HG03066 (cell line): ENCODE data around the gene GLT6D1.

Experiments used
- ATAC-seq: cut with Tn5 transposase; IDR thresholded peaks from one replicate; pipeline ENCODE4 v1.9.1; 2021; ENCODE audit warnings: low read depth; ENCODE audit not compliant: unreplicated experiment

Gene GLT6D1

DNA sequence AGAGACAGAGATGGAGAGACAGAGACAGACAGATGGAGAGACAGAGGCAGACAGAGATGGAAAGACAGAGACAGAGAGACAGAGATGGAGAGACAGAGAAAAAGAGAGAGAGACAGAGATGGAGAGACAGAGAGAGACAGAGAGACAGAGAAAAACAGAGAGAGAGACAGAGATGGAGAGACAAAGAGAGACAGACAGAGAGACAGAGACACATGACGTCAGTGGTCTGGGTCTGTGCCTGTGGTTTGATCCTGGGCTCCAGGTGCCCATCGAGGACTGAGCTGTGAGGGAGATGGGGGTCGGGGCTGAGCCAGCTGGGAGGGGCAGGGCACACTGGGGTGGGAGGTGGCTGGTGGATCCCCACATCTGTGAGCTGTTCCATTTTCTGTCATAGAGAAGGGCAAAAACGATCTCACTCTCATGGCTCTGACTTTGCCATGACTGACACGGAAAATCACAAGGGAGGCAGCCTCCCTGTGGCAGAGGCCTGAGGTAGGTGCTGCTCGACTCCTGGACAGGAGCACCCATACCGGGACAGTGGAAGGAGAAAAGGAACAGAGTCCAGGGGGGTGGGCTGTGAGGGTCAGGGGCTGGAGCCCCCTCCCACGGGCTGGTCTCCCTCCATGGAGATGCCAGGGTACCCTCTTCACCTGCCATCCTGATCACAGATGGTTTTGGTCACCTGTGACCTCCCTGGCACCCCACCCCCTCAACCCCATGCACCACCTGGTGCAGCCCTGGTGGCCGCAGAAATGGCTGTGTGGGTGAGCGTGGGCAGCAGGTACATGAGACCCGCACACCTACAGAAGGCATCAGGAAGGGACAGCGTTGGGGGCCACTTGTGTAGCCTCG is 28.8 kb downstream of the GLT6D1 start:
- no peak for ATAC-seq

- ATAC-seq = no peak
These were observed 29.9 kb downstream of the GLT6D1 start for GRCh38 chr9:135609366-135609955.

GRCh38 chr9:135608999-135609317 is 30.4 kb downstream of the GLT6D1 start:
- no peak for ATAC-seq

DNA sequence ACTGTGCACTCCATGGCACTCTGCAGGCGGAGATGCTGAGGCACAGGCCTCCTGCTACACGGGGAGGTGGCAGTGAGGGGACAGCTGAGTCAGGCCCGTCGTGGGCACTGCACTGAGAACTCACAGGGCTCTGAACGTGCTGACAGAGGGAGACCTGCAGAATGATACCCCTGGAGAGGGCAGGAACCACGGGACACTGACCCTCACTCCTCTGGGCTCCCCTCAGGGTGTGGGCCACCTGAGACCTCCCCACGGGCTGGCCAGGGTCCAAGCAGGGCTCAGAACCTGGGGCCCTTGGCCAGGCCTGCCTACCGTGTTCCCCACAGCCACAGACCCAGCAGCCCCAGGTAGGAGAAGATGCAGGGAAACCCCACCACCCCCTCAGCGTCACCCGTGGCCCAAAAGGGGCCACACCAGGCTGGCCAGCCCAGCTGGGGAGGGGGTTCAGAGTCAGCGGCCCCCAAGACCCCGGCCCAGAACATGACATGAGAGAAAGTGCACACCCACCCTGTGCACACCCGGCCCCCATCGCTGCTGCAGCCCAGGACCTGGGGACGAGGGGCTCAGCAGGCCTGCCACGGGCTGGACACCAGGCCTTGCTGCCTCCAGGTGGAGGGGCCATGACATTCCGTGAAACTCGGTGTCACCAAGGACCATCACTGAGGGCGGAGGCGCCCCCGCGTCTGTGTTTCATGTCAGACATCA is 30.9 kb downstream of the GLT6D1 start:
- no peak for ATAC-seq

GRCh38 chr9:135607401-135608293 is 31.7 kb downstream of the GLT6D1 start:
- ATAC-seq = no peak

GRCh38 chr9:135606885-135607259 is 32.5 kb downstream of the GLT6D1 start:
- no peak for ATAC-seq

DNA sequence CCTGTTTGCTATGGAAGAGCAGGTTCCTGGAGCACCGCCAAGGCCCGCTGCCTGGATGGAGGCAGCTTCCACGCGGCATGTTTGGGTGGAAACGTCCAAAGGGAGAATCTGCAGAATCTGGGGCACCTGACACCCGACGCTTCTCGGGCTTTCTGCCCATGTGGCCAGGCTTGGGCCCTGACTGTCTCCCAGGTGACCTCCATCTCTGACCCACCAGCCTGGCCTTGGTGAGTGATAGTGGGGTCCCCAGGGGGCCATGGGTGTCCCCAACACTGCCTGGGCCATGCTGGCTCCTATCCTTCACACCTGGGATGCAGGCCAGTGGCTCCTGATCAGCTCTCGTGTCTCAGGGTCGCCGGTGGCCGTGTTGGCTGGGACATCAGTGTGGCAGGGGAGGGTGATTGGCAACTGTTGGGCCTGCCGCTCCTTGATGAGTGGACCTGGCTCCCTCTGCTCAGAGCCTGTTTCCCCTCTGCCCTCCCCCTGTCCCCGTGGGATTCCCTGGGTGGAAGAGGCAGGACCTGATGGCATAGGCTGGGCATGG is 34.0 kb downstream of the GLT6D1 start:
- no peak for ATAC-seq

DNA sequence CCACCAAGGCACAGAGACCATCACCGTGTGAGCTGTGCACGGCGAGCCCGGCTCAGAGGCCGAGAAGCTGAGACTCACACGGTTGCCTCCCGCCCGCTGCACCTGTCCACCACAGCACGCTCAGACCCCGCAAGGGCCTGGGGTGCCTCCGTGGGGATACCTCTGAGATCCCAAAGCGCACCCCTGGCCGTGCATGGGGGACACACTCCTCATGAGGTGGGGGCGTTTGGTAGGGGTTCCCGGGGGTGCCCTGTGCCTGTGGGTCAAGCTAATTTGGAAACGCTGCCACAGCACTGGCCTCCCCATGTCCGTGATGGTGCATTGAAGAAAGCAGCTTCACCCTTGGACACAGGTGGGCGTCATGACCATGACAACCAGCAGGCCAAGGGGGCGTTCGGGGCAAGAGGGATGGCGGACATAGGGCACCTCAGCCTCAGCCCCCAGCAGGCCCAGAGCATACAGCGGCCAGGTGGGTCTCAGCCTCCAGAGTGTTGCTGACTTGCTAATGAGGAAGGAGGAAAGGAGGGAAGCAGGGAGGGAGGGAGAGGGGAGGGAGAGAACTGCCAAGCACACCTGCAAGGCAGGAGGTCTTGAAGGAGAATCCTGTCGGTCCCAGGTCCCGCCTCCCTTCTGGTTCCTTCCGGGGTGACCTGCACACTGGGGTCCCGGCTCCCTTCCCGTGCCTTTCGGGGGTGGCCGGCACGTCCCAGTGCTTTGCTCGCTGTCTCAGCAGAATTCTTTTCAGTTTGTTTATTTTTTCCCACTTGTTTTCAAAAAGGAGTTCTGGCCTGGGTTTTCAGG is 34.7 kb downstream of the GLT6D1 start:
- no peak for ATAC-seq

- ATAC-seq = no peak
These were observed 36.4 kb downstream of the GLT6D1 start for GRCh38 chr9:135602789-135603481.

GRCh38 chr9:135601988-135602387 is 37.4 kb downstream of the GLT6D1 start:
- ATAC-seq = no peak

- no peak for ATAC-seq
These were observed 39.0 kb downstream of the GLT6D1 start for GRCh38 chr9:135600296-135600817.

DNA sequence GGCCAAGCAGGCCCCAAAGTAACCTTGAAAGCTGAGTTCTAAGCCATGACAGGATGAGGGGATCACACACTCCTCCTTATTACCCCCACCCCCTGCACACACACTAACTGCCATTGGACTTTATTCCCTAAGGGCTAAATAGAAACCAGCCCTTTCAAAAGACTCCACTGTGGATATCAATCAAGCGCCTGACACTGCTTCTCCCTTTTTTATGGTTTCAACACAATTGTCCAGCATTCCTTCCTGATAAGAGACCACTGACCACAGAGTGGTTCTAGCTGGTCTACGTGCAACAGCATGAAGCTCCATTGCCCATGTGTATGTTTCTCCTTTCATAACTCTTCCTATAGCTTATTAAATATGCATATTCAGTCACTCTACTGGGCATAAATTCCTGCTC is 43.1 kb downstream of the GLT6D1 start:
- no peak for ATAC-seq

DNA sequence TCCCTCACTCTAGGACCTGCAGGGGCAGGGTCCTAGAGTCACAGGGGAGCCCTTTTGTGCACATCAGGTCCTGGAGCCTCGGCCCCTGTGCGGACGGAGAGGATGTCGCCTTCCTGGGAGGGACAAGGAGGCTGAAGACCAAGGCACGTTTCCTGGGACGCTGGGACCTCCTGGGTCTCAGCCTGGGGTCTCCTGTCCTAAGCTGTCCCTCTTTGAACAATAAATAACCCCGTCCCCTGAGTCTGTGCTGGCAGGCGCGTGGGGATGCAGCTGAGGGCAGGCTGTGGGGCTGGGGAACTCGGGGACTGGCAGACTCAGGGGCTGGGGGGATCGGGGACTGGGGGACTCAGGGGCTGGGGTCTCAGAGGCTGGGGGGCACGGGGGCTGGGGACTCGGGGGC is 46.7 kb downstream of the GLT6D1 start:
- no peak for ATAC-seq

GRCh38 chr9:135592331-135592590 is 47.1 kb downstream of the GLT6D1 start:
- ATAC-seq = no peak

- no peak for ATAC-seq
These were observed 47.6 kb downstream of the GLT6D1 start for GRCh38 chr9:135591506-135592330.

- ATAC-seq = no peak
These were observed 48.8 kb downstream of the GLT6D1 start for GRCh38 chr9:135590486-135591079.

GRCh38 chr9:135589596-135590485 is 49.5 kb downstream of the GLT6D1 start:
- ATAC-seq = no peak
